Liver (tissue), 9 donors: ENCODE data around the gene TNN. TPM values are rescaled to one million over a fixed set of nuclear protein-coding genes. Genes with fewer than 3 reads are reported as not detected.
A peak's percentile ranks its signal among the peaks of the same experiment; 100 is the strongest.

Experiments used
- DNase-seq: peaks from one replicate; pipeline ENCODE4 v3.0.0-alpha.2; 2017; ENCODE audit warnings: low spot score
- H3K27ac ChIP-seq, 2 donors: one replicate each; pipeline ENCODE4 v1.7.0; 2013; ENCODE audit warnings: inconsistent platforms in 2 of 2, low read length in 2 of 2, control low read depth in 1 of 2, low read depth in 1 of 2, mild to moderate bottlenecking in 1 of 2
- H3K27me3 ChIP-seq, 4 donors: one replicate each; pipeline versions ENCODE4 v1.6.1 to v1.7.0; 2013; ENCODE audit warnings: low read length in 3 of 4, inconsistent platforms in 1 of 4, mild to moderate bottlenecking in 1 of 4, moderate library complexity in 1 of 4; ENCODE audit not compliant: control insufficient read depth in 4 of 4, insufficient read depth in 4 of 4
- H3K36me3 ChIP-seq, 4 donors: one replicate each; pipeline versions ENCODE4 v1.6.1 to v1.7.0; 2013; ENCODE audit warnings: low read length in 3 of 4, mild to moderate bottlenecking in 3 of 4, low read depth in 1 of 4, moderate library complexity in 1 of 4; ENCODE audit not compliant: control insufficient read depth in 4 of 4, insufficient read depth in 3 of 4
- H3K4me1 ChIP-seq, 4 donors: one replicate each; pipeline versions ENCODE4 v1.6.1 to v1.7.0; 2013; ENCODE audit warnings: low read length in 3 of 4, mild to moderate bottlenecking in 3 of 4, moderate library complexity in 1 of 4; ENCODE audit not compliant: control insufficient read depth in 4 of 4, insufficient read depth in 4 of 4
- H3K4me3 ChIP-seq, 3 donors: one replicate each; pipeline versions ENCODE4 v1.6.1 to v1.7.0; 2013; ENCODE audit warnings: low read length in 3 of 3, control low read depth in 1 of 3, low read depth in 1 of 3, mild to moderate bottlenecking in 1 of 3
- H3K9ac ChIP-seq, 2 donors: one replicate each; pipeline ENCODE4 v1.7.0; 2013; ENCODE audit warnings: low read length in 2 of 2, mild to moderate bottlenecking in 2 of 2, moderate library complexity in 2 of 2, control low read depth in 1 of 2, low read depth in 1 of 2
- H3K9me3 ChIP-seq, 4 donors: one replicate each; pipeline versions ENCODE4 v1.6.1 to v1.7.0; 2013; ENCODE audit warnings: low read length in 3 of 4; ENCODE audit not compliant: control insufficient read depth in 4 of 4
- ATF3 ChIP-seq: IDR thresholded peaks from 2 replicates; pipeline ENCODE4 v1.6.1; 2016; ENCODE audit warnings: antibody characterized with exemption
- EGR1 ChIP-seq, 2 donors: IDR thresholded peaks; 2 replicates each; pipeline ENCODE4 v1.6.1; 2016 to 2018; ENCODE audit warnings: antibody characterized with exemption in 2 of 2, low read depth in 2 of 2
- FOXA1 ChIP-seq: IDR thresholded peaks from 2 replicates; pipeline ENCODE4 v1.6.1; 2016; ENCODE audit warnings: antibody characterized with exemption
- FOXA2 ChIP-seq: IDR thresholded peaks from 2 replicates; pipeline ENCODE4 v1.6.1; 2016; ENCODE audit warnings: antibody characterized with exemption
- GABPA ChIP-seq, 2 donors: IDR thresholded peaks in 1 of 2; conservative IDR thresholded peaks in 1 of 2; 2 replicates each; pipeline ENCODE4 v1.6.1; 2016; ENCODE audit warnings: antibody characterized with exemption in 2 of 2, mild to moderate bottlenecking in 1 of 2, moderate library complexity in 1 of 2
- HNF4A ChIP-seq, 2 donors: conservative IDR thresholded peaks; 2 replicates each; pipeline ENCODE4 v1.6.1; 2016; ENCODE audit warnings: antibody characterized with exemption in 2 of 2, mild to moderate bottlenecking in 2 of 2
- HNF4G ChIP-seq: IDR thresholded peaks from 2 replicates; pipeline ENCODE4 v1.6.1; 2016; ENCODE audit warnings: antibody characterized with exemption
- JUND ChIP-seq, 2 donors: IDR thresholded peaks; 2 replicates each; pipeline ENCODE4 v1.6.1; 2016; ENCODE audit warnings: antibody characterized with exemption in 2 of 2
- NR2F2 ChIP-seq: IDR thresholded peaks from 2 replicates; pipeline ENCODE4 v1.6.1; 2016; ENCODE audit warnings: antibody characterized with exemption
- RAD21 ChIP-seq, 2 donors: IDR thresholded peaks; 2 replicates each; pipeline ENCODE4 v1.6.1; 2016; ENCODE audit warnings: antibody characterized with exemption in 2 of 2, mild to moderate bottlenecking in 2 of 2
- RXRA ChIP-seq, 2 donors: IDR thresholded peaks; 2 replicates each; pipeline ENCODE4 v1.6.1; 2017 to 2018; ENCODE audit warnings: antibody characterized with exemption in 2 of 2, mild to moderate bottlenecking in 1 of 2
- SP1 ChIP-seq: IDR thresholded peaks from 2 replicates; pipeline ENCODE4 v1.6.1; 2018; ENCODE audit warnings: antibody characterized with exemption, mild to moderate bottlenecking
- TAF1 ChIP-seq: conservative IDR thresholded peaks from 2 replicates; pipeline ENCODE4 v1.6.1; 2016; ENCODE audit warnings: antibody characterized with exemption, mild to moderate bottlenecking
- YY1 ChIP-seq: IDR thresholded peaks from 2 replicates; pipeline ENCODE4 v1.6.1; 2016; ENCODE audit warnings: antibody characterized with exemption, mild to moderate bottlenecking
- ZBTB33 ChIP-seq: IDR thresholded peaks from 2 replicates; pipeline ENCODE4 v1.6.1; 2016; ENCODE audit warnings: antibody characterized with exemption
- WGBS: extraction: QIAGEN DNeasy Blood & Tissue Kit; methylation state at CpG from one replicate; pipeline ENCODE4 v1.1.7; 2013; 5-methylcytosine and 5-hydroxymethylcytosine counted together
- polyA plus RNA-seq, 2 donors: library from polyadenylated mRNA; stranded (reverse) in 1 of 2; unstranded in 1 of 2; fragments of 200-250 nt in 1 of 2; fragments of >200 nt in 1 of 2; fragmentation: Nextera tagmentation in 1 of 2; extraction: Ambion mirVana in 1 of 2; gene quantifications; one replicate each; pipeline versions ENCODE4 v1.2.1 to v1.2.3, GENCODE V29; 2013 to 2015
- total RNA-seq, 2 donors: library from RNA; depleted of rRNA; stranded (reverse); fragments of >200 nt; gene quantifications; one replicate each; pipeline ENCODE4 v1.2.3, GENCODE V29; 2014
- TF ChIP-seq, protein P1 (sequence below): fragments of 150-350 bp; IDR thresholded peaks from 2 replicates; pipeline ENCODE4 v1.5.1; 2017; ENCODE audit warnings: improper control_type of control experiment, low read depth, low read length; ENCODE audit not compliant: missing input control
- TF ChIP-seq, protein P2 (sequence below): IDR thresholded peaks from 2 replicates; pipeline ENCODE4 v1.6.1; 2016; ENCODE audit warnings: antibody characterized with exemption, mild to moderate bottlenecking
- donor health status: healthy.
- donor health status: healthy.
- donor health status: healthy.
- donor health status: healthy.
- donor health status: healthy.

The TNN gene
- total and polyA plus RNA-seq, 4 donors = 0.11 to 1.8 (median 0.80) TPM

DNA sequence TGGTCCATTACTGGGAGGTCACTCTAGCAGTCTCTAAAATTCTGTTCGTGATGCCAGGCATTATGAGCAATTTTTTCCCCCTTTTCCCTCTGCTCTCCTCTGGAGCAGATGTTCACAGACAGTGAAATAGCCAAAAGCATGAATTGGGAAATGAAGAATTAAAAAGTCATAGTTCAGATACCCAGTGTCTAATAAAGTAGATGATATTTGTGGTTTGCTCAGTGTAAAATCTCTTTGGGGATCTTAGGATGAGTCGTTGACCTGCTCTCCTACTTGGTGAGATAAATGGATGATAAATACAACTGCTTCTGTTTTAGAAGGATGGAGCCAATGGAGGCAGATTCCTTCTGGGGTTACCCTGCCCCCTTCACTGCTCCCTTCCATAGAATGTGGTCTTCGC, 68.6 kb downstream of the TNN start:
- Histone ChIP-seq H3K27ac (no peak overlapping the region), H3K9me3 (no peaks in the 10 kb centered on the region), H3K4me1 (peaks cover 0 to 28% (median 18%) of the 10 kb centered on the region in 4 donors), H3K4me3 (no peak overlapping the region), H3K9ac (no peak overlapping the region), H3K36me3 (no peaks in the 10 kb centered on the region), H3K27me3 (no peaks in the 10 kb centered on the region)
- WGBS = 92% methylated on average over 3 of the region's 3 CpGs
- TF ChIP-seq YY1 (no peak), ZBTB33 (no peak), GABPA (IDR thresholded peaks at IDR 0.05 in 1 of 2, conservative IDR thresholded peaks at IDR 0.05 in 1 of 2) (no peak), EGR1 (IDR thresholded peaks at IDR 0.05; ENCODE audit: low read depth in 2 of 2) (no peak), FOXA1 (no peak), RAD21 (IDR thresholded peaks at IDR 0.05) (no peak), RXRA (IDR thresholded peaks at IDR 0.05) (no peak), NR2F2 (no peak), SP1 (no peak), HNF4G (no peak), ATF3 (no peak), JUND (IDR thresholded peaks at IDR 0.05) (no peak), FOXA2 (no peak), HNF4A (conservative IDR thresholded peaks at IDR 0.05) (no peak)
- TF ChIP-seq, protein P1, sequence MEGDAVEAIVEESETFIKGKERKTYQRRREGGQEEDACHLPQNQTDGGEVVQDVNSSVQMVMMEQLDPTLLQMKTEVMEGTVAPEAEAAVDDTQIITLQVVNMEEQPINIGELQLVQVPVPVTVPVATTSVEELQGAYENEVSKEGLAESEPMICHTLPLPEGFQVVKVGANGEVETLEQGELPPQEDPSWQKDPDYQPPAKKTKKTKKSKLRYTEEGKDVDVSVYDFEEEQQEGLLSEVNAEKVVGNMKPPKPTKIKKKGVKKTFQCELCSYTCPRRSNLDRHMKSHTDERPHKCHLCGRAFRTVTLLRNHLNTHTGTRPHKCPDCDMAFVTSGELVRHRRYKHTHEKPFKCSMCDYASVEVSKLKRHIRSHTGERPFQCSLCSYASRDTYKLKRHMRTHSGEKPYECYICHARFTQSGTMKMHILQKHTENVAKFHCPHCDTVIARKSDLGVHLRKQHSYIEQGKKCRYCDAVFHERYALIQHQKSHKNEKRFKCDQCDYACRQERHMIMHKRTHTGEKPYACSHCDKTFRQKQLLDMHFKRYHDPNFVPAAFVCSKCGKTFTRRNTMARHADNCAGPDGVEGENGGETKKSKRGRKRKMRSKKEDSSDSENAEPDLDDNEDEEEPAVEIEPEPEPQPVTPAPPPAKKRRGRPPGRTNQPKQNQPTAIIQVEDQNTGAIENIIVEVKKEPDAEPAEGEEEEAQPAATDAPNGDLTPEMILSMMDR = no peak
- TF ChIP-seq, protein P2, sequence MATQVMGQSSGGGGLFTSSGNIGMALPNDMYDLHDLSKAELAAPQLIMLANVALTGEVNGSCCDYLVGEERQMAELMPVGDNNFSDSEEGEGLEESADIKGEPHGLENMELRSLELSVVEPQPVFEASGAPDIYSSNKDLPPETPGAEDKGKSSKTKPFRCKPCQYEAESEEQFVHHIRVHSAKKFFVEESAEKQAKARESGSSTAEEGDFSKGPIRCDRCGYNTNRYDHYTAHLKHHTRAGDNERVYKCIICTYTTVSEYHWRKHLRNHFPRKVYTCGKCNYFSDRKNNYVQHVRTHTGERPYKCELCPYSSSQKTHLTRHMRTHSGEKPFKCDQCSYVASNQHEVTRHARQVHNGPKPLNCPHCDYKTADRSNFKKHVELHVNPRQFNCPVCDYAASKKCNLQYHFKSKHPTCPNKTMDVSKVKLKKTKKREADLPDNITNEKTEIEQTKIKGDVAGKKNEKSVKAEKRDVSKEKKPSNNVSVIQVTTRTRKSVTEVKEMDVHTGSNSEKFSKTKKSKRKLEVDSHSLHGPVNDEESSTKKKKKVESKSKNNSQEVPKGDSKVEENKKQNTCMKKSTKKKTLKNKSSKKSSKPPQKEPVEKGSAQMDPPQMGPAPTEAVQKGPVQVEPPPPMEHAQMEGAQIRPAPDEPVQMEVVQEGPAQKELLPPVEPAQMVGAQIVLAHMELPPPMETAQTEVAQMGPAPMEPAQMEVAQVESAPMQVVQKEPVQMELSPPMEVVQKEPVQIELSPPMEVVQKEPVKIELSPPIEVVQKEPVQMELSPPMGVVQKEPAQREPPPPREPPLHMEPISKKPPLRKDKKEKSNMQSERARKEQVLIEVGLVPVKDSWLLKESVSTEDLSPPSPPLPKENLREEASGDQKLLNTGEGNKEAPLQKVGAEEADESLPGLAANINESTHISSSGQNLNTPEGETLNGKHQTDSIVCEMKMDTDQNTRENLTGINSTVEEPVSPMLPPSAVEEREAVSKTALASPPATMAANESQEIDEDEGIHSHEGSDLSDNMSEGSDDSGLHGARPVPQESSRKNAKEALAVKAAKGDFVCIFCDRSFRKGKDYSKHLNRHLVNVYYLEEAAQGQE = no peak
- no peak for DNase-seq

DNA sequence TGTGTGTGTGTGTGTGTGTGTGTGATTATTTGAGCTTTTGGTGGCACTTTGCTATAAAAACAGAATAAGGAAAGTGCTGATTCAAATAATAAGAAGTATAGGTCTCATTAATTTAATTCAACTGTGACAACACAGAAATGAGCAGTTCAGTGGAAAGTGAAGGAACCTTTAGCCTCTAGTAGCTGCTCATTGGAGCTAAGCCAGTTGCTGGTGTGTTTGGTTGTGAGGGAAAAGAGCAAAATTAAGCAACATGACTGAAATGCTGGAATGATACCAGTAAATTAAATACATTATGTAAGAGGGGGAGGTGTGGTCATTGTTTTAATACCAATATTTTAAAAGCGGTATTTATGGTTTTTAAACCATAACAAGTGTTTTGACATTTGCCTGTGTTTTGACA, 69.7 kb downstream of the TNN start:
- no peaks in the 10 kb centered on the region for H3K27me3 ChIP-seq
- WGBS = 30% methylated on average over 1 of the region's 1 CpG
- no peak for DNase-seq
- no peaks in the 10 kb centered on the region for H3K9me3 ChIP-seq
- H3K9ac ChIP-seq = no peak overlapping the region
- H3K4me3 ChIP-seq = no peak overlapping the region
- H3K36me3 ChIP-seq = no peaks in the 10 kb centered on the region
- peaks cover 0 to 28% (median 18%) of the 10 kb centered on the region in 4 donors for H3K4me1 ChIP-seq
- peak overlapping the region; percentile 52 to 57 for H3K27ac ChIP-seq
- no peak for TF ChIP-seq TAF1
- TF ChIP-seq EGR1 (IDR thresholded peaks at IDR 0.05; ENCODE audit: low read depth in 2 of 2) = no peak
- no peak for TF ChIP-seq NR2F2
- no peak for TF ChIP-seq HNF4G
- no peak for TF ChIP-seq FOXA1
- TF ChIP-seq ATF3 = no peak
- TF ChIP-seq ZBTB33 = peak; percentile 57
- TF ChIP-seq, protein P1 = no peak
